HepG2 (cell line): ENCODE measurements around the gene MTFP1. TPM values are rescaled to one million over a fixed set of nuclear protein-coding genes. Genes with fewer than 3 reads are reported as not detected.

Experiments
- ARID3A ChIP-seq: IDR thresholded peaks from 2 replicates; pipeline ENCODE4 v1.6.1; 2012; ENCODE audit warnings: low read depth, low read length, improper control_type of control experiment
- CBX5 ChIP-seq: sonication (generic); formaldehyde crosslinking; IDR thresholded peaks from 2 replicates; pipeline ENCODE4 v1.4.0; 2020; ENCODE audit warnings: missing genetic modification reagents, borderline replicate concordance
- E2F5 ChIP-seq: sonication (generic); formaldehyde crosslinking; conservative IDR thresholded peaks from 2 replicates; pipeline ENCODE4 v1.4.0; 2020; ENCODE audit warnings: missing genetic modification reagents
- GFI1 ChIP-seq: sonication (generic); formaldehyde crosslinking; IDR thresholded peaks from 2 replicates; pipeline ENCODE4 v1.5.0; 2020; ENCODE audit warnings: missing genetic modification reagents, mild to moderate bottlenecking, borderline replicate concordance
- GMEB2 ChIP-seq: IDR thresholded peaks from 2 replicates; pipeline ENCODE4 v1.6.1; 2016; ENCODE audit warnings: missing biosample characterization, missing genetic modification reagents, low read depth
- HNRNPUL1 ChIP-seq: fragments of 200-400 bp; formaldehyde crosslinking; IDR thresholded peaks from 2 replicates; pipeline ENCODE4 v1.6.1; 2017; ENCODE audit warnings: low read depth, mild to moderate bottlenecking, low read length, moderate library complexity
- KDM6A ChIP-seq: IDR thresholded peaks from 2 replicates; pipeline ENCODE4 v1.6.1; 2016; ENCODE audit warnings: low read depth
- ONECUT2 ChIP-seq: sonication (generic); formaldehyde crosslinking; IDR thresholded peaks from 2 replicates; pipeline ENCODE4 v1.4.0; 2020; ENCODE audit warnings: missing genetic modification reagents
- ZFP90 ChIP-seq: sonication (generic); formaldehyde crosslinking; IDR thresholded peaks from 2 replicates; pipeline ENCODE4 v1.8.0; 2022; ENCODE audit warnings: missing genetic modification reagents, mild to moderate bottlenecking, inconsistent platforms, borderline replicate concordance
- ZHX1 ChIP-seq: sonication (generic); formaldehyde crosslinking; IDR thresholded peaks from 2 replicates; pipeline ENCODE4 v1.8.1; 2022; ENCODE audit warnings: low read depth, mild to moderate bottlenecking, missing genetic modification reagents
- ZHX2 ChIP-seq, 2 experiments: sonication (generic) in 1 of 2; formaldehyde crosslinking in 1 of 2; IDR thresholded peaks; 2 replicates each; pipeline versions ENCODE4 v1.6.1 to v1.9.0; 2014 to 2022; ENCODE audit warnings: antibody characterized with exemption in 1 of 2, borderline replicate concordance in 1 of 2, inconsistent platforms in 1 of 2, low read depth in 1 of 2, missing genetic modification reagents in 1 of 2
- ZNF337 ChIP-seq: sonication (generic); formaldehyde crosslinking; IDR thresholded peaks from 2 replicates; pipeline ENCODE4 v1.5.1; 2020; ENCODE audit warnings: missing genetic modification reagents, low read depth, mild to moderate bottlenecking, borderline replicate concordance
- ZNF549 ChIP-seq: sonication (generic); formaldehyde crosslinking; IDR thresholded peaks from 2 replicates; pipeline ENCODE4 v1.5.0; 2020; ENCODE audit warnings: missing genetic modification reagents
- ZNF660 ChIP-seq: sonication (generic); formaldehyde crosslinking; IDR thresholded peaks from 2 replicates; pipeline ENCODE4 v1.5.1; 2020; ENCODE audit warnings: mild to moderate bottlenecking, low read depth, missing genetic modification reagents, borderline replicate concordance
- polyA plus RNA-seq, 8 experiments: library from polyadenylated mRNA; depleted of rRNA in 3 of 8; stranded (reverse) in 7 of 8; unstranded in 1 of 8; fragments of >200 nt; fragmentation: Illumina TruSeq in 4 of 8; extraction: Trizol in 4 of 8; gene quantifications; 2 replicates each; pipeline versions ENCODE4 v1.2.1 to v1.2.3, GENCODE V29; 2011 to 2016; ENCODE audit warnings: low read depth in 4 of 8, missing spikeins in 1 of 8, mixed read lengths in 1 of 8; ENCODE audit not compliant: insufficient read depth in 1 of 8
- total RNA-seq, 5 experiments: library from RNA; depleted of rRNA; stranded (reverse); fragments of >200 nt; fragmentation: Illumina TruSeq; extraction: Trizol; gene quantifications; 2 replicates each; pipeline ENCODE4 v1.2.3, GENCODE V29; 2016; ENCODE audit warnings: low read depth in 1 of 5

The MTFP1 gene
- total and polyA plus RNA-seq, 2 of the 13 experiments (the other 11 are each of a cell fraction or from before 2014, with no cell fraction given), result 29.5 to 45.6 TPM

GRCh38 chr22:30426388-30427353, 1.1 kb downstream of the MTFP1 start (continued):
- no peak for TF ChIP-seq ZHX2 (IDR thresholded peaks at IDR 0.05; ENCODE audit: low read depth)
- no peak for TF ChIP-seq ZHX2 (CRISPR knock-in tag; IDR thresholded peaks at IDR 0.05; ENCODE audit: borderline replicate concordance)
- TF ChIP-seq ZNF549 (CRISPR knock-in tag), result no peak
- no peak for TF ChIP-seq ZFP90 (CRISPR knock-in tag)
- no peak for TF ChIP-seq HNRNPUL1
- TF ChIP-seq GFI1 (CRISPR knock-in tag), result no peak
- no peak for TF ChIP-seq E2F5 (CRISPR knock-in tag)
- no peak; the same call in 1 of the 2 replicates for TF ChIP-seq CBX5 (CRISPR knock-in tag)
- no peak for TF ChIP-seq ZNF660 (CRISPR knock-in tag)
- TF ChIP-seq ONECUT2 (CRISPR knock-in tag), result no peak
- no peak for TF ChIP-seq ZNF337
- TF ChIP-seq KDM6A (CRISPR knock-in tag), result no peak
- TF ChIP-seq ZHX1 (CRISPR knock-in tag), result no peak
- TF ChIP-seq GMEB2 (CRISPR knock-in tag), result no peak
- no peak for TF ChIP-seq ARID3A
